Activated CD4-positive, alpha-beta T cell treated with anti-CD3 and anti-CD28 coated beads for 36 hours (primary cell): Measurements from ENCODE around the gene CCDC201. TPM values are rescaled to one million over a fixed set of nuclear protein-coding genes. Genes with fewer than 3 reads are reported as not detected.

Experiments
- ATAC-seq: fragments of 200-7000 bp; cut with Tn5 transposase; one replicate; pipeline ENCODE4 v1.10.0; 2021; ENCODE audit warnings: mild to moderate bottlenecking, moderate library complexity
- CTCF ChIA-PET: fragments of 350-600 bp; sonication (Branson Sonifier 250); formaldehyde crosslinking; loops from one replicate; lab custom pipeline; 2021; ENCODE audit warnings: antibody characterized with exemption; lab: Charles Lee
- POLR2A ChIA-PET: fragments of 350-600 bp; sonication (Branson Sonifier 250); formaldehyde crosslinking; loops from one replicate; lab custom pipeline; 2021; ENCODE audit warnings: antibody characterized with exemption, inconsistent platforms; lab: Charles Lee
- DNase-seq: peaks from one replicate; pipeline ENCODE4 v3.0.0-alpha.2; 2020
- H3K27ac Mint-ChIP-seq: one replicate; pipeline ENCODE4 v1.8.0; 2021; ENCODE audit warnings: mixed read lengths
- H3K27me3 Mint-ChIP-seq: one replicate; pipeline ENCODE4 v1.8.0; 2021; ENCODE audit warnings: mixed read lengths
- H3K36me3 Mint-ChIP-seq: one replicate; pipeline ENCODE4 v1.8.0; 2021; ENCODE audit warnings: low read depth, mixed read lengths
- H3K4me1 Mint-ChIP-seq: one replicate; pipeline ENCODE4 v1.8.0; 2021; ENCODE audit warnings: mixed read lengths
- H3K4me3 Mint-ChIP-seq: one replicate; pipeline ENCODE4 v1.8.0; 2021; ENCODE audit warnings: mild to moderate bottlenecking, moderate library complexity, mixed read lengths
- H3K9me3 Mint-ChIP-seq: one replicate; pipeline ENCODE4 v1.8.0; 2021; ENCODE audit warnings: low read depth, mixed read lengths
- intact Hi-C, 2 experiments: fragments of 100-400 bp; cut with DNase I in 1 of 2; cut with micrococcal nuclease in 1 of 2; formaldehyde crosslinking; loops; one replicate each; pipeline versions ENCODE4 v1.14.2 to v1.15.1; 2022 to 2024; cut with DNase I, micrococcal nuclease
- total RNA-seq, 2 experiments: library from RNA; stranded (reverse); gene quantifications; one replicate each; pipeline ENCODE4 v1.2.3, GENCODE V29; 2021

Gene CCDC201
- total RNA-seq, 2 experiments from 2014 or later: not detected

DNA sequence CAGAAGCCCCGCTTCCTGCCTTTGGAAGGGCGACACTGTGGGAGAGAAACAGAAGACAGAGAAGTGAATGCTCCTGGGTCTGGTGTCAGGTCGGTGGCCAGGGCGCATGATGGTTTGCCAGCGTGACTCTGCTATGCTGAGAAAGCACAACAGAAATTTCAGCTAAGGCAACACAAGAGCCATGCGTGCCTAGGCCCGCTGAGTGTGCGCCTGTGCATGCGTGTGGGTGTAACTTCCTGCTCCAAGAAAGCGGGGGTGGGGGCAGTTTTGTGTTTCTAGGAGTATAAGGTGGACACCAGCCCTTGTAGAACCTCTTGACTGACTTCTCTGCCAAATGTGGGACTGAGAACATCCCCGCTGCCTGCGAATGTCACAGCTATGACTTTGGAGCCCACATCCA is 42.0 kb upstream of the CCDC201 start:
- Mint-ChIP-seq H3K36me3 (no peaks in the 10 kb centered on the region), H3K4me3 (no peak overlapping the region), H3K27ac (no peak overlapping the region), H3K4me1 (no peaks in the 10 kb centered on the region), H3K27me3 (peaks cover 36% of the 10 kb centered on the region), H3K9me3 (no peaks in the 10 kb centered on the region)
- ATAC-seq (no peak), DNase-seq (no peak)
- ChIA-PET POLR2A (no interaction called here), CTCF (interaction anchor here (0.7 kb wide), 1 partner anchor 1188 kb away, joined by 3 read pairs; no protein-coding TSS in a partner anchor)
- intact Hi-C loops: loop anchor here in 1 of 2 experiments (5.0 kb wide), 1 partner anchor 1902 kb away; no protein-coding TSS in a partner anchor

DNA sequence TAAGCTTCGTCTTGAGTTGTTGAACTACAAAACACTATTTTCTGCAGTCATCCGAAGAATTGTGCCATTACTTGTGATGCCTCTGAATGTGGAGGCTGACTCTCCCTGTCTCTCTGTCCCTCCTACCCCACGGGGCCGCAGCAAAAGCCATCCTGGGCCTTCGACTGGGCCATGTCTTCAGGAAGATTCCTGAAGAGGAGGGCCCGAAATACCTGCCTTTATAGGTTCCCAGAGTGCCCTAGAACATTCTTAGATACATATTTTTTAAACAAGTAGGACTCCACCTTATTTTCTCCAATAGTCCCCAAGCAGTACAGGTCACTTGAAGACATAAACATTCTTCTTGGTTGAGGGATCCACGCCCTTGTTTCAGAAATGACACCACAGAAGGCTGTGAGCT is 40.1 kb upstream of the CCDC201 start:
- H3K27me3 Mint-ChIP-seq: peaks cover 19% of the 10 kb centered on the region
- ChIA-PET CTCF (interaction anchor here (0.5 to 1.2 kb wide), 3 partner anchors 10 to 1543 kb away, joined by 3 read pairs; no protein-coding TSS in a partner anchor), POLR2A (no interaction called here)
- H3K9me3 Mint-ChIP-seq: no peaks in the 10 kb centered on the region
- no peaks in the 10 kb centered on the region for H3K4me1 Mint-ChIP-seq
- DNase-seq (no peak), ATAC-seq (no peak)
- H3K27ac Mint-ChIP-seq: no peak overlapping the region
- intact Hi-C loops: no loop called here
- H3K4me3 Mint-ChIP-seq: no peak overlapping the region
- no peaks in the 10 kb centered on the region for H3K36me3 Mint-ChIP-seq

DNA sequence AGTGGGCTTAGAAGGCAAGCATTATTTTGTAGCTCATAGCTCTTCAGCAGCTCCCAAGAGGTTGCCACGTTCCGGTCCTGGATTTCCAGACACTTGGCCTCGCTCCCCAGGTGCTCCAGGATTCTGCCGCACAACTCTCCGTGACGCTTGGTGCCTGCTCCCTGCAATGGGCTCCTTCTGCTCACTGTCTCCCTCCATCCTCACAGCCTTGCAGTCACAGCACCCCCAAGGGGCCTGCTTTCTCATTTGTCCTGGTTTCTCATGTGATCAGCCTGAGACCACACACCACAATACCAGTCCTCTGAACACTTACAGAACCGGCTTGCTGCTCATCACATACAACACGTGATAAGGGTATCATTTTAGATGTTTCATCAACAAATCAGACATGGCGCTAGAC is 38.4 kb upstream of the CCDC201 start:
- Mint-ChIP-seq H3K27me3 (peaks cover 10% of the 10 kb centered on the region), H3K4me3 (no peak overlapping the region), H3K36me3 (no peaks in the 10 kb centered on the region), H3K9me3 (no peaks in the 10 kb centered on the region), H3K4me1 (no peaks in the 10 kb centered on the region), H3K27ac (no peak overlapping the region)
- intact Hi-C loops: no loop called here
- DNase-seq: no peak
- ChIA-PET CTCF (interaction anchor here (0.6 to 0.7 kb wide), 2 partner anchors 11 to 17 kb away, joined by 3 read pairs; no protein-coding TSS in a partner anchor), POLR2A (no interaction called here)
- no peak for ATAC-seq

DNA sequence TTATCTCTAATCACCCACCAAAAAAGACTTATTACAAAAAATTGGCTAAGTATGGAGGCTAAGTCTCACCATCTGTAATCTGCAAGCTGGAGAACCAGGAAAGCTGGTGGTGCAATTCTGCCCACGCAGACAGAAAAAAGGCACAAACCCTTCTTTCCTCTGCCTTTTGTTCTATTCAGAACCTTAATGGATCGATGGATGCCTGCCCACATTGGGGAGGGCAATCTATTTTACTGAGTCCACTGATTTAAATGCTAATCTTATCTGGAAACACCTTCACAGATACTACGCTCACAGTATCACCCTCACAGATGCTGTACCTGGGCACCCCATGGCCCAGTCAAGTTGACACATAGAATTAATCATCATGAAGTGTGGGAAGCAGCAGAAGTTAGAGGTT is 38.0 kb upstream of the CCDC201 start:
- Mint-ChIP-seq H3K27ac (no peak overlapping the region), H3K36me3 (no peaks in the 10 kb centered on the region), H3K4me1 (no peaks in the 10 kb centered on the region), H3K9me3 (no peaks in the 10 kb centered on the region), H3K27me3 (peaks cover 10% of the 10 kb centered on the region), H3K4me3 (no peak overlapping the region)
- DNase-seq (no peak), ATAC-seq (no peak)
- CTCF ChIA-PET: interaction anchor here (0.6 kb wide), 1 partner anchor 11 kb away, joined by 3 read pairs; no protein-coding TSS in a partner anchor
- POLR2A ChIA-PET: no interaction called here
- intact Hi-C loops: no loop called here

DNA sequence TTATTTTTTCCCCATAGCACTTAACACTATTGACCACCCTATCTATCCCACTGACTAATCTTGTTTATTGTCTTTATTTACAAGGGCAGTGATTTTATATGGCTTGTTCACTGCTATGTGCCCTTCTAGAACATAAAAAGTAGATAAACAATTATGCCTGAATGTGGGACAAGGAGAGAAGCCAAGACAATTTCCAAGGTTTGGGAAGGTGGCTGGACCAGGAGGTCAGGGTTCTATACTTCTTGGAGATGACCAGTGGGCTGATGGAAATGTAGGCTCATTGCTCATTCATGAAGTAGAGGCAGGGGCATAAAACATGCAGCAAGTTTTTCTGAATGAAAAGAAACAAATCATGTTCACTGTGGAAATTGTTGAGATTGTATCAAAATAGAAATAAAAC is 36.7 kb upstream of the CCDC201 start:
- H3K27me3 Mint-ChIP-seq: peaks cover 8% of the 10 kb centered on the region
- POLR2A ChIA-PET: no interaction called here
- no peaks in the 10 kb centered on the region for H3K4me1 Mint-ChIP-seq
- no peak overlapping the region for H3K4me3 Mint-ChIP-seq
- H3K27ac Mint-ChIP-seq: no peak overlapping the region
- ATAC-seq: no peak
- H3K9me3 Mint-ChIP-seq: no peaks in the 10 kb centered on the region
- CTCF ChIA-PET: no interaction called here
- H3K36me3 Mint-ChIP-seq: no peaks in the 10 kb centered on the region
- intact Hi-C loops: no loop called here
- DNase-seq: no peak

DNA sequence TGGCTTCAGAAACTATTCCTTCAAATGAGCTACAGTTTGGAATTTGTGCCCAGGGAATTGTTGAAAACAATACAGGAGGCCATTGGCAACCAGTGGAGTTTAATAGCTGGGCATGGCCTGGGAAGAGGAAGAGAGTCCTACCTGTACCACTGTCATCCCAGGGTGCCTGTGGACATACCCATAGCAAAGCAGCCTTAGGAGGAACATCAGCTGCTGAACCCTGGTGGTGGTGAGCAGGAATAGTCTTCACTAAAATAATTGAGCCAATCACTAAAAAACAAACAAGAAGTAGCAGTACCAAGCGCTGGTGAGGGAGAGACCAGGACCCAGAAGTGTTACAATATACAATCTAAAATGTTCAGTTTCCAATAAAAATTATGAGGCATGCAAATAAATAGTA is 29.9 kb upstream of the CCDC201 start:
- no peaks in the 10 kb centered on the region for H3K36me3 Mint-ChIP-seq
- no peak overlapping the region for H3K4me3 Mint-ChIP-seq
- peaks cover 6% of the 10 kb centered on the region for H3K9me3 Mint-ChIP-seq
- peaks cover 11% of the 10 kb centered on the region for H3K27me3 Mint-ChIP-seq
- H3K27ac Mint-ChIP-seq: no peak overlapping the region
- ChIA-PET CTCF (interaction anchor here (1.1 kb wide), 1 partner anchor 10 kb away, joined by 3 read pairs; no protein-coding TSS in a partner anchor), POLR2A (no interaction called here)
- intact Hi-C loops: no loop called here
- H3K4me1 Mint-ChIP-seq: no peaks in the 10 kb centered on the region
- DNase-seq (no peak), ATAC-seq (no peak)

DNA sequence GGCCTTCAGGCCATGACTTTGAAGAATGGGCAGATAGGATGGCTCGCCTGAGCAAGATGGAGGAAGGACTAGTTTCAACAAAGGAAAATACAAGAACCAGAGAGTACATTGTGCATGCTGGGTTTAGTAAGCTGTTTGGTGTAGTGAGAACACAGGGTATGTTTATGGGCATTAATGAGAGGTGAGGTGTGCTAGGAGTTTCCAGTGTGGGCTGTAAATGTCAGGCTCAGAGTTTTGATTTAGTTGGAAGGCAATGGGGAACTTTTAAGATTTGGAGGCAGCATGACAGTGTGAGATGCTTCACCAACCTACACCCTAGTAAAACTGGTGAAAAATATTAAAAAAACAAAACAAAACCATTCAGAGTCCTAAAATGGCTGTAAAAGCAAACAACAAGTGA is 28.7 kb upstream of the CCDC201 start:
- H3K9me3 Mint-ChIP-seq: peaks cover 6% of the 10 kb centered on the region

DNA sequence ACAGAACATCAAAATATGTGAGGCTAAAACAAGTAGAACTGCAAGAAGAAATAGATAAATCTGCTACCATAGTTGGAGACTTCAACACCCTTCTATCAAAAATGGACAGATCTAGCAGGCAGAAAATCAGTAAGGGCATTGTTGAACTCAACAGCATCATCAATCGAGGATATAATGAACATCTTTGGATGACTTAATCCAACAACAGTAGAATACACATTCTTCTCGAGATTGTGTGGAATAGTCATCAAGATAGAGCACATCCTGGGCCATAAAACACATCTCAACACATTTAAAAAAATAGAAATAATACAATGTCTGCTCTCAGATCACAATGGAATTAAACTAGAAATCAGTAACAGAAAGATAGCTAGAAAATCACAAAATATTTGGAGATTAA is 25.3 kb upstream of the CCDC201 start:
- H3K4me3 Mint-ChIP-seq: no peak overlapping the region
- H3K9me3 Mint-ChIP-seq: peaks cover 4% of the 10 kb centered on the region
- H3K27ac Mint-ChIP-seq: no peak overlapping the region
- ChIA-PET POLR2A (no interaction called here), CTCF (interaction anchor here (1.9 kb wide), 1 partner anchor 19 kb away, joined by 6 read pairs; no protein-coding TSS in a partner anchor)
- no peak for ATAC-seq
- no peak for DNase-seq
- no peaks in the 10 kb centered on the region for H3K4me1 Mint-ChIP-seq
- H3K27me3 Mint-ChIP-seq: peaks cover 35% of the 10 kb centered on the region
- intact Hi-C loops: no loop called here
- H3K36me3 Mint-ChIP-seq: no peaks in the 10 kb centered on the region

More for the DNA sequence above, 28.7 kb upstream of the CCDC201 start:
- ChIA-PET POLR2A (no interaction called here), CTCF (no interaction called here)
- ATAC-seq (no peak), DNase-seq (no peak)
- H3K36me3 Mint-ChIP-seq: no peaks in the 10 kb centered on the region
- no peaks in the 10 kb centered on the region for H3K4me1 Mint-ChIP-seq
- peaks cover 14% of the 10 kb centered on the region for H3K27me3 Mint-ChIP-seq
- H3K27ac Mint-ChIP-seq: no peak overlapping the region
- no peak overlapping the region for H3K4me3 Mint-ChIP-seq
- intact Hi-C loops: no loop called here

DNA sequence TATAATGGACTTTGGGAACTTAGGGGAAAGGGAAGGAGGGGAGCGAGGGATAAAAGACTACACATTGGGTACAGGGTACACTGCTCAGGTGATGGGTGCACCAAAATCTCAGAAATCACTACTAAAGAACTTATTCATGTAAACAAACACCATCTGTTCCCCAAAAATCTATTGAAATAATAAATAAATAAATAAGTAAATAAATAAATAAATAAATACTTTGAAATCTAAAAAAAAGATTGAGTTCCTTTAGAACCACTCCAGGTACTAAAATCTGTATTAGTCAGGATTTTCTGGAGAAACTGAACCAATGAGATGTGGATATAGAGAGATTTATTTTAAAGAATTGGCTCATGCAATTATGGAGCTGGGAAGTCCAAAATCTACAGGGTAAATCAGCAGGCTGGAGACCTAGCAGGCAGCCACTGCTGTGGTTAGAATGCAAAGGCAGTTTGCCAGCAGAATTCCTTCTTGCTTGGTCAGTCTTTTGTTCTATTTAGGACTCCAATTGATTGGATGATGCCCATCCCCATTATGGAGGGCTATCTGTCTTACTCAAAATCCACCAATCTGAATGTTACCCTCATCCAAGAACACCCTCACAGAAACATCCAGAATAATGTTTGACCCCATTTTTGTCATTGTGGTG is 24.3 kb upstream of the CCDC201 start:
- Mint-ChIP-seq H3K4me3 (no peak overlapping the region), H3K36me3 (no peaks in the 10 kb centered on the region), H3K27me3 (peaks cover 39% of the 10 kb centered on the region), H3K4me1 (no peaks in the 10 kb centered on the region), H3K9me3 (no peaks in the 10 kb centered on the region), H3K27ac (no peak overlapping the region)
- no peak for DNase-seq
- no peak for ATAC-seq
- ChIA-PET CTCF (no interaction called here), POLR2A (no interaction called here)
- intact Hi-C loops: no loop called here

DNA sequence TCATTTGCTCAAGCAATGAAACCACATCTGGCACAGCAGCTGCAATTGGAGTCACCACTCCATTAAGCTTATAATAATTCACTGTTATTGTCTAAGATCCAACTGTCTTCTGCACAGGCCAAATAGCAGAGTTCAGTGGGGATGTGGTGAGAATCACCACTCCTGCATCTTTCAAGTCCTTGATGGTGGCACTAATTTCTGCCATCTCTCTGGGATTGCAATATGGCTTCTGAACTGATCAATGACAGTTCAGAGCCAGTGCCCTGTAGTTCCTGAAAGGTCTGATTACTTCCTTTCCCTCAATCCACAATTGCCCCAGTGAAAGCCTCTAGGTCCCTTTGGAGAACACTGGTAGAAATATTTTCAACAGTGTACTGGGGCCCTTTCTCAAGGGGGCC is 21.8 kb upstream of the CCDC201 start:
- DNase-seq (no peak), ATAC-seq (no peak)
- Mint-ChIP-seq H3K27me3 (peaks cover 40% of the 10 kb centered on the region), H3K9me3 (no peaks in the 10 kb centered on the region), H3K4me1 (no peaks in the 10 kb centered on the region), H3K27ac (no peak overlapping the region), H3K36me3 (no peaks in the 10 kb centered on the region), H3K4me3 (no peak overlapping the region)
- ChIA-PET CTCF (interaction anchor here (0.6 kb wide), 1 partner anchor 17 kb away, joined by 3 read pairs; no protein-coding TSS in a partner anchor), POLR2A (no interaction called here)
- intact Hi-C loops: no loop called here

DNA sequence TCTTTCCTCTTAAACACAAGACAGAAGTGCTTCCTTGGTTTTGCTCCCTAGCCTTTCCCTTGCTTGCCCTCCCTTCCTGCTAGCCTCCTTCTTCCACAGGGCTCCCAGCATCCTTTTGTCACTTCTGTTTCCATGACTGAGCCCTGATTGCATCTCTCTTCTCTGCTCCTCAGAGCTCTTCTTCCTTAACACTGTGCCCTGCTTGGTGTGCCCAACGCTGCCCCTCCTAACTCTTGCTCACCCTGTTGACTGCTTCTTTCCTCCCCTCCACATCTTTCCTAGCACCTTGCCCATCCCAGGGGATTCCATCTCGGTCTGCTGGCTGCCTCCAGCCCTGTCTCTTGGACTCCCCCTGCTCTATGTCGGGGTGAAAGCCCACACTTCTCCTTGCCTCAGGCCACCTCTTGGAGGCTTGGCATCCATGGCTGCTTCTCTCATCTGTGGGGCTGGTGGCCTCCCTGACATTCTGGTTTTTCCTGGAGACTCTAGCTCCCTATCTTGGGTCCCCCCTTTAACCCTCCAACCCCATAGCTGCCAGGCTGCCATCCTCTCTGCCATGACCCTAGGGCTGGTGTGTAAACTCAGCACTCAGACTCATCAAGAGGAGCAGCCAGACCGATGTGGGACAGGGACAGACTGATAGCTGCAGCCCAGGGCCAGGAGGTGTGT is 21.2 kb upstream of the CCDC201 start:
- DNase-seq (no peak), ATAC-seq (no peak)
- intact Hi-C loops: no loop called here
- Mint-ChIP-seq H3K27ac (no peak overlapping the region), H3K9me3 (no peaks in the 10 kb centered on the region), H3K4me3 (no peak overlapping the region), H3K4me1 (no peaks in the 10 kb centered on the region), H3K27me3 (peaks cover 44% of the 10 kb centered on the region), H3K36me3 (no peaks in the 10 kb centered on the region)
- CTCF ChIA-PET: interaction anchor here (0.6 to 1.8 kb wide), 2 partner anchors 8 to 17 kb away, joined by 3 read pairs; no protein-coding TSS in a partner anchor
- POLR2A ChIA-PET: no interaction called here
